Stimulated activated CD8-positive, alpha-beta memory T cell treated with anti-CD3 and anti-CD28 coated beads, Interleukin-15, amount 100 ng/mL, for 4 hours (primary cell): ENCODE results near the gene CDIPT.
"Not testable (repeated sequence)": the region's sequence is repeated elsewhere in the genome, so short reads cannot be mapped to it uniquely, and the experiment has no call there.

ENCODE experiments used
- DNase-seq, 2 donors: peaks; one replicate each; pipeline ENCODE4 v3.0.0-alpha.2; 2020; ENCODE audit warnings: low read depth in 2 of 2

The CDIPT gene

GRCh38 chr16:29858149-29858849 is 4.7 kb downstream of the CDIPT start:
- DNase-seq = no peak

- no peak for DNase-seq
Observed at GRCh38 chr16:29857133-29857760, 5.8 kb downstream of the CDIPT start.

GRCh38 chr16:29854520-29855100 is 8.4 kb downstream of the CDIPT start:
- DNase-seq = no peak

GRCh38 chr16:29852654-29853053 is 10.4 kb downstream of the CDIPT start:
- no peak for DNase-seq

- no peak for DNase-seq
Observed at GRCh38 chr16:29850998-29851397, 12.0 kb downstream of the CDIPT start.

GRCh38 chr16:29849505-29849904 is 13.5 kb downstream of the CDIPT start:
- DNase-seq = no peak

- DNase-seq = peak; percentile 42 to 60
Observed at GRCh38 chr16:29848420-29849297, 14.4 kb downstream of the CDIPT start.

GRCh38 chr16:29845656-29846055 is 17.4 kb downstream of the CDIPT start:
- DNase-seq = no peak

GRCh38 chr16:29844575-29845331 is 18.3 kb downstream of the CDIPT start:
- DNase-seq = no peak

GRCh38 chr16:29843931-29844330 is 19.1 kb downstream of the CDIPT start:
- no peak for DNase-seq

- DNase-seq = no peak
Observed at GRCh38 chr16:29842732-29843346, 20.2 kb downstream of the CDIPT start.

- DNase-seq = no peak
Observed at GRCh38 chr16:29841631-29842030, 21.4 kb downstream of the CDIPT start.

- no peak for DNase-seq
Observed at GRCh38 chr16:29840240-29840639, 22.8 kb downstream of the CDIPT start.

- DNase-seq = no peak
Observed at GRCh38 chr16:29839822-29840221, 23.2 kb downstream of the CDIPT start.

GRCh38 chr16:29837841-29838240 is 25.2 kb downstream of the CDIPT start:
- no peak for DNase-seq

GRCh38 chr16:29836623-29837022 is 26.4 kb downstream of the CDIPT start:
- no peak for DNase-seq

- no peak for DNase-seq
Observed at GRCh38 chr16:29835926-29836325, 27.1 kb downstream of the CDIPT start.

- DNase-seq = no peak
Observed at GRCh38 chr16:29834079-29834478, 28.9 kb downstream of the CDIPT start.

- not testable (repeated sequence) for DNase-seq
Observed at GRCh38 chr16:29833219-29833618, 29.8 kb downstream of the CDIPT start.

- DNase-seq = no peak
Observed at GRCh38 chr16:29831490-29831889, 31.5 kb downstream of the CDIPT start.

- no peak for DNase-seq
Observed at GRCh38 chr16:29830774-29831173, 32.3 kb downstream of the CDIPT start.
